ENCODE data around the gene ASIC1. TPM values are rescaled to one million over a fixed set of nuclear protein-coding genes. Genes with fewer than 3 reads are reported as not detected.

ASIC1 gene
- total and polyA plus RNA-seq, 2 of the 13 experiments (the other 11 are each of a cell fraction or from before 2014, with no cell fraction given) = 0.44 to 1.5 TPM

DNA sequence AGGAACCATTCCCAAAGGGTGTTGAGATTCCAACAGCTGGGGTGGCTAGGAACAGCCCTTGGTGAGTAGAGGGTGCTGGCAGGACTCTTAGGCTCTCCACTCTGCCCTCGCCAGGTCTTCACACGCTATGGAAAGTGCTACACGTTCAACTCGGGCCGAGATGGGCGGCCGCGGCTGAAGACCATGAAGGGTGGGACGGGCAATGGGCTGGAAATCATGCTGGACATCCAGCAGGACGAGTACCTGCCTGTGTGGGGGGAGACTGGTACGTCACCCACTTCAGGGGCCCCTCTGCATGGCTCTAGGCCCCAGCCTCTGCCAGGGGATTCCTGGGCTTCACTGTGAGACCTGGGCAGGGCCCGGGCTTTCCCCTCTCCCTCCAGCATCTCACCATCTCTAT lies 19.7 kb downstream of the ASIC1 start (continued):
- TF ChIP-seq, protein P1, sequence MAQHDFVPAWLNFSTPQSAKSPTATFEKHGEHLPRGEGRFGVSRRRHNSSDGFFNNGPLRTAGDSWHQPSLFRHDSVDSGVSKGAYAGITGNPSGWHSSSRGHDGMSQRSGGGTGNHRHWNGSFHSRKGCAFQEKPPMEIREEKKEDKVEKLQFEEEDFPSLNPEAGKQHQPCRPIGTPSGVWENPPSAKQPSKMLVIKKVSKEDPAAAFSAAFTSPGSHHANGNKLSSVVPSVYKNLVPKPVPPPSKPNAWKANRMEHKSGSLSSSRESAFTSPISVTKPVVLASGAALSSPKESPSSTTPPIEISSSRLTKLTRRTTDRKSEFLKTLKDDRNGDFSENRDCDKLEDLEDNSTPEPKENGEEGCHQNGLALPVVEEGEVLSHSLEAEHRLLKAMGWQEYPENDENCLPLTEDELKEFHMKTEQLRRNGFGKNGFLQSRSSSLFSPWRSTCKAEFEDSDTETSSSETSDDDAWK (CRISPR knock-in tag; IDR thresholded peaks at IDR 0.05) = no peak
- no peak for TF ChIP-seq NFIB (CRISPR knock-in tag; IDR thresholded peaks at IDR 0.05; ENCODE audit: borderline replicate concordance)
- TF ChIP-seq ZBTB7B (CRISPR knock-in tag; IDR thresholded peaks at IDR 0.05) = no peak
- no peak for TF ChIP-seq ZNF678 (CRISPR knock-in tag; IDR thresholded peaks at IDR 0.05)
- no peak for TF ChIP-seq ZNF724P (CRISPR knock-in tag; IDR thresholded peaks at IDR 0.05; ENCODE audit: borderline replicate concordance)
- no peak for TF ChIP-seq NBN (conservative IDR thresholded peaks at IDR 0.05)
- no peak for TF ChIP-seq ZNF792 (CRISPR knock-in tag; IDR thresholded peaks at IDR 0.05)

DNA sequence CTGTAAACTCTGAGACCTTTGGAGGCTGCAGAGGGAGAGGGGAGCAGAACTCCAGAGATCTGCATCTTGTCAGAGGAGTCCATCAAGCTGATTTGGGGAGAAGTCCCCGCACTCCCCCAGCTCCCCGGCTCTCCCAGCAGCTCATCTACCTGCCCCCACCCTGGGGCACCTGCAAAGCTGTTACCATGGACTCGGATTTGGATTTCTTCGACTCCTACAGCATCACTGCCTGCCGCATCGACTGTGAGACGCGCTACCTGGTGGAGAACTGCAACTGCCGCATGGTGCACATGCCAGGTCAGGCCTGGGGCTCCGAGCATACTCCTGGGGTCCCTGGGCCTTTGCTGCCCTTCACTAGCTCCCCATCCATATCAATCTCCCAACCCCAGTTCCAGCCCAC lies 20.9 kb downstream of the ASIC1 start:
- no peak overlapping the region for H3K27ac ChIP-seq (ENCODE audit: extremely low read length, insufficient read depth, low read length)
- H3K4me2 ChIP-seq (ENCODE audit: low read depth, low read length) = no peak overlapping the region
- no peak overlapping the region for H3K9ac ChIP-seq (ENCODE audit: insufficient read depth, low read depth, low read length)
- BruUV-seq (replicated peaks) = no TSS peak
- no peaks in the 10 kb centered on the region for H3K36me3 ChIP-seq (replicated peaks in 1 of 2; ENCODE audit: control insufficient read depth in 1 of 2, insufficient read depth in 2 of 2, low read length in 2 of 2)
- no peak for DNase-seq (ENCODE audit: low spot score)
- in situ Hi-C loops (cut with HindIII; ENCODE audit: extremely low pct_ligation_motif_present, low pct_unique_long_range_greater_than_20kb) = no loop called here
- peaks cover 0 to 1% of the 10 kb centered on the region in 2 experiments; a peak in 1 of 5 replicates for H3K27me3 ChIP-seq (ENCODE audit: control insufficient read depth in 1 of 2, insufficient read depth in 2 of 2, low read length in 2 of 2)
- peaks cover 76% of the 10 kb centered on the region for H3K4me1 ChIP-seq (ENCODE audit: insufficient read depth, low read length)
- H3K4me3 ChIP-seq (replicated peaks in 1 of 3; ENCODE audit: insufficient read depth in 1 of 3, low read depth in 2 of 3, low read length in 3 of 3) = no peak overlapping the region
- intact Hi-C loops (cut with micrococcal nuclease; ENCODE audit: unreplicated experiment) = no loop called here
- H4K20me1 ChIP-seq (ENCODE audit: insufficient read depth, low read length) = no peaks in the 10 kb centered on the region
- FAIRE-seq = no peak
- H3K79me2 ChIP-seq (ENCODE audit: insufficient read depth, low read length) = no peaks in the 10 kb centered on the region
- no peaks in the 10 kb centered on the region for H3K9me3 ChIP-seq (ENCODE audit: low read length)
- H2AFZ ChIP-seq (ENCODE audit: low read length) = no peak overlapping the region
- ATAC-seq = no peak
- ChIA-PET POLR2A (no interaction called here), CTCF (ENCODE audit: low intra/inter-chr PET ratio, low total read pairs) (no interaction called here)
- WGBS (ENCODE audit: low lambda C conversion rate) = 84% methylated on average over 9 of the region's 10 CpGs
- TF ChIP-seq, protein P2, sequence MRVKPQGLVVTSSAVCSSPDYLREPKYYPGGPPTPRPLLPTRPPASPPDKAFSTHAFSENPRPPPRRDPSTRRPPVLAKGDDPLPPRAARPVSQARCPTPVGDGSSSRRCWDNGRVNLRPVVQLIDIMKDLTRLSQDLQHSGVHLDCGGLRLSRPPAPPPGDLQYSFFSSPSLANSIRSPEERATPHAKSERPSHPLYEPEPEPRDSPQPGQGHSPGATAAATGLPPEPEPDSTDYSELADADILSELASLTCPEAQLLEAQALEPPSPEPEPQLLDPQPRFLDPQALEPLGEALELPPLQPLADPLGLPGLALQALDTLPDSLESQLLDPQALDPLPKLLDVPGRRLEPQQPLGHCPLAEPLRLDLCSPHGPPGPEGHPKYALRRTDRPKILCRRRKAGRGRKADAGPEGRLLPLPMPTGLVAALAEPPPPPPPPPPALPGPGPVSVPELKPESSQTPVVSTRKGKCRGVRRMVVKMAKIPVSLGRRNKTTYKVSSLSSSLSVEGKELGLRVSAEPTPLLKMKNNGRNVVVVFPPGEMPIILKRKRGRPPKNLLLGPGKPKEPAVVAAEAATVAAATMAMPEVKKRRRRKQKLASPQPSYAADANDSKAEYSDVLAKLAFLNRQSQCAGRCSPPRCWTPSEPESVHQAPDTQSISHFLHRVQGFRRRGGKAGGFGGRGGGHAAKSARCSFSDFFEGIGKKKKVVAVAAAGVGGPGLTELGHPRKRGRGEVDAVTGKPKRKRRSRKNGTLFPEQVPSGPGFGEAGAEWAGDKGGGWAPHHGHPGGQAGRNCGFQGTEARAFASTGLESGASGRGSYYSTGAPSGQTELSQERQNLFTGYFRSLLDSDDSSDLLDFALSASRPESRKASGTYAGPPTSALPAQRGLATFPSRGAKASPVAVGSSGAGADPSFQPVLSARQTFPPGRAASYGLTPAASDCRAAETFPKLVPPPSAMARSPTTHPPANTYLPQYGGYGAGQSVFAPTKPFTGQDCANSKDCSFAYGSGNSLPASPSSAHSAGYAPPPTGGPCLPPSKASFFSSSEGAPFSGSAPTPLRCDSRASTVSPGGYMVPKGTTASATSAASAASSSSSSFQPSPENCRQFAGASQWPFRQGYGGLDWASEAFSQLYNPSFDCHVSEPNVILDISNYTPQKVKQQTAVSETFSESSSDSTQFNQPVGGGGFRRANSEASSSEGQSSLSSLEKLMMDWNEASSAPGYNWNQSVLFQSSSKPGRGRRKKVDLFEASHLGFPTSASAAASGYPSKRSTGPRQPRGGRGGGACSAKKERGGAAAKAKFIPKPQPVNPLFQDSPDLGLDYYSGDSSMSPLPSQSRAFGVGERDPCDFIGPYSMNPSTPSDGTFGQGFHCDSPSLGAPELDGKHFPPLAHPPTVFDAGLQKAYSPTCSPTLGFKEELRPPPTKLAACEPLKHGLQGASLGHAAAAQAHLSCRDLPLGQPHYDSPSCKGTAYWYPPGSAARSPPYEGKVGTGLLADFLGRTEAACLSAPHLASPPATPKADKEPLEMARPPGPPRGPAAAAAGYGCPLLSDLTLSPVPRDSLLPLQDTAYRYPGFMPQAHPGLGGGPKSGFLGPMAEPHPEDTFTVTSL (CRISPR knock-in tag; IDR thresholded peaks at IDR 0.05; ENCODE audit: borderline replicate concordance) = no peak
- no peak for TF ChIP-seq NR2F1 (CRISPR knock-in tag; IDR thresholded peaks at IDR 0.05)
- no peak for TF ChIP-seq NPAS2 (CRISPR knock-in tag; IDR thresholded peaks at IDR 0.05; ENCODE audit: borderline replicate concordance)
- TF ChIP-seq TOPORS (CRISPR knock-in tag; IDR thresholded peaks at IDR 0.05) = no peak
- no peak for TF ChIP-seq ZNF616 (CRISPR knock-in tag; IDR thresholded peaks at IDR 0.05; ENCODE audit: low read depth)
- no peak for TF ChIP-seq WIZ (CRISPR knock-in tag; IDR thresholded peaks at IDR 0.05)
- no peak for TF ChIP-seq ISL2 (CRISPR knock-in tag; IDR thresholded peaks at IDR 0.05)
- TF ChIP-seq, protein P3, sequence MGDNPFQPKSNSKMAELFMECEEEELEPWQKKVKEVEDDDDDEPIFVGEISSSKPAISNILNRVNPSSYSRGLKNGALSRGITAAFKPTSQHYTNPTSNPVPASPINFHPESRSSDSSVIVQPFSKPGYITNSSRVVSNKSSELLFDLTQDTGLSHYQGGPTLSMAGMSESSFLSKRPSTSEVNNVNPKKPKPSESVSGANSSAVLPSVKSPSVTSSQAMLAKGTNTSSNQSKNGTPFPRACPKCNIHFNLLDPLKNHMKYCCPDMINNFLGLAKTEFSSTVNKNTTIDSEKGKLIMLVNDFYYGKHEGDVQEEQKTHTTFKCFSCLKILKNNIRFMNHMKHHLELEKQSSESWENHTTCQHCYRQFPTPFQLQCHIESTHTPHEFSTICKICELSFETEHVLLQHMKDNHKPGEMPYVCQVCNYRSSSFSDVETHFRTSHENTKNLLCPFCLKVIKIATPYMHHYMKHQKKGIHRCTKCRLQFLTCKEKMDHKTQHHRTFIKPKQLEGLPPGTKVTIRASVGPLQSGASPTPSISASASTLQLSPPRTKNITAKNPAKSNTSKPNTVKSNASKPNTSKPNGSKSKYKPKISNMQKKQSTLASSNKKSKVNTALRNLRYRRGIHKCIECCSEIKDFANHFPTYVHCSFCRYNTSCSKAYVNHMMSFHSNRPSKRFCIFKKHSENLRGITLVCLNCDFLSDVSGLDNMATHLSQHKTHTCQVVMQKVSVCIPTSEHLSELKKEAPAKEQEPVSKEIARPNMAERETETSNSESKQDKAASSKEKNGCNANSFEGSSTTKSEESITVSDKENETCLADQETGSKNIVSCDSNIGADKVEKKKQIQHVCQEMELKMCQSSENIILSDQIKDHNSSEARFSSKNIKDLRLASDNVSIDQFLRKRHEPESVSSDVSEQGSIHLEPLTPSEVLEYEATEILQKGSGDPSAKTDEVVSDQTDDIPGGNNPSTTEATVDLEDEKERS (CRISPR knock-in tag; IDR thresholded peaks at IDR 0.05) = no peak
- no peak for TF ChIP-seq ZNF724P (CRISPR knock-in tag; IDR thresholded peaks at IDR 0.05; ENCODE audit: borderline replicate concordance)

Data from HepG2 (cell line).